ENCODE data around the gene UGT1A3. TPM values are rescaled to one million over a fixed set of nuclear protein-coding genes. Genes with fewer than 3 reads are reported as not detected.
"Not testable (repeated sequence)": the region's sequence is repeated elsewhere in the genome, so short reads cannot be mapped to it uniquely, and the experiment has no call there.

Gene UGT1A3
- total and polyA plus RNA-seq, 8 donors = 1.3 to 10.7 (median 7.8) TPM; not detected in 4

GRCh38 chr2:233693963-233694362 is 34.9 kb upstream of the UGT1A3 start:
- Histone ChIP-seq H3K9me3 (no peaks in the 10 kb centered on the region), H3K27me3 (no peaks in the 10 kb centered on the region), H3K36me3 (no peaks in the 10 kb centered on the region), H3K27ac (peak overlapping the region; percentile 52 to 82 (median 71)), H3K4me3 (peak overlapping the region in 3 of 4 donors; percentile 23 to 38 (median 30)), H3K4me1 (peaks cover 0 to 29% (median 17%) of the 10 kb centered on the region in 4 donors)
- DNase-seq = no peak
- intact Hi-C loops (cut with DNase I; ENCODE audit: low total_unique reads) = no loop called here
- 40 to 75% (median 68%) methylated on average over 6 of the region's 6 CpGs for WGBS, 5 donors
- no peak for TF ChIP-seq EP300 (IDR thresholded peaks at IDR 0.05)
- TF ChIP-seq CTCF (IDR thresholded peaks at IDR 0.05) = no peak
- no peak for TF ChIP-seq POLR2AphosphoS5 (IDR thresholded peaks at IDR 0.05)
- TF ChIP-seq POLR2A (IDR thresholded peaks at IDR 0.05) = no peak

- Histone ChIP-seq H3K9me3 (no peaks in the 10 kb centered on the region), H3K27me3 (no peaks in the 10 kb centered on the region), H3K4me3 (no peak overlapping the region), H3K36me3 (no peaks in the 10 kb centered on the region), H3K27ac (peak overlapping the region; percentile 5 to 79 (median 76)), H3K4me1 (peaks cover 0 to 13% (median 4%) of the 10 kb centered on the region in 4 donors)
- 74 to 90% (median 80%) methylated on average over 4 of the region's 4 CpGs for WGBS, 5 donors
- intact Hi-C loops (cut with DNase I; ENCODE audit: low total_unique reads) = no loop called here
- TF ChIP-seq POLR2AphosphoS5 (IDR thresholded peaks at IDR 0.05) (no peak), POLR2A (IDR thresholded peaks at IDR 0.05) (no peak), EP300 (IDR thresholded peaks at IDR 0.05) (no peak), CTCF (IDR thresholded peaks at IDR 0.05) (no peak)
- DNase-seq = no peak
These were observed 30.1 kb upstream of the UGT1A3 start for GRCh38 chr2:233698740-233699139.

GRCh38 chr2:233699424-233700027 is 29.3 kb upstream of the UGT1A3 start:
- no peak for TF ChIP-seq CTCF (IDR thresholded peaks at IDR 0.05)
- no peak for TF ChIP-seq EP300 (IDR thresholded peaks at IDR 0.05)
- no peak for TF ChIP-seq POLR2AphosphoS5 (IDR thresholded peaks at IDR 0.05)
- no peak for TF ChIP-seq POLR2A (IDR thresholded peaks at IDR 0.05)
- 77 to 88% (median 85%) methylated on average over 8 of the region's 8 CpGs for WGBS, 5 donors
- Histone ChIP-seq H3K27ac (peak overlapping the region; percentile 66 to 79 (median 76)), H3K36me3 (no peaks in the 10 kb centered on the region), H3K27me3 (no peaks in the 10 kb centered on the region), H3K4me1 (peaks cover 0 to 13% (median 4%) of the 10 kb centered on the region in 4 donors), H3K9me3 (no peaks in the 10 kb centered on the region), H3K4me3 (no peak overlapping the region)
- intact Hi-C loops (cut with DNase I; ENCODE audit: low total_unique reads) = no loop called here
- no peak for DNase-seq

GRCh38 chr2:233700028-233700635 is 28.7 kb upstream of the UGT1A3 start:
- DNase-seq = peak; percentile 39 to 74
- Histone ChIP-seq H3K27ac (peak overlapping the region; percentile 37 to 79 (median 76)), H3K4me1 (peaks cover 0 to 13% (median 5%) of the 10 kb centered on the region in 4 donors), H3K36me3 (no peaks in the 10 kb centered on the region), H3K9me3 (no peaks in the 10 kb centered on the region), H3K4me3 (no peak overlapping the region), H3K27me3 (no peaks in the 10 kb centered on the region)
- WGBS, 5 donors = 15 to 46% (median 21%) methylated on average over 1 of the region's 1 CpG
- intact Hi-C loops (cut with DNase I; ENCODE audit: low total_unique reads) = no loop called here
- TF ChIP-seq CTCF (IDR thresholded peaks at IDR 0.05) (no peak), POLR2AphosphoS5 (IDR thresholded peaks at IDR 0.05) (peak in 2 of 3 donors; percentile 68 to 91), POLR2A (IDR thresholded peaks at IDR 0.05) (no peak)

- H3K36me3 ChIP-seq; H3K27ac ChIP-seq; H3K9me3 ChIP-seq; H3K4me3 ChIP-seq; H3K27me3 ChIP-seq; intact Hi-C loops (cut with DNase I; ENCODE audit: low total_unique reads); DNase-seq: not testable (repeated sequence)
- H3K4me1 ChIP-seq = peaks cover 0 to 13% (median 6%) of the 10 kb centered on the region in 4 donors
- 84 to 93% (median 92%) methylated on average over 5 of the region's 5 CpGs for WGBS, 5 donors
These were observed 28.0 kb upstream of the UGT1A3 start for GRCh38 chr2:233700842-233701241.
